GM12878 (cell line): ENCODE results near the gene TFDP1. TPM values are rescaled to one million over a fixed set of nuclear protein-coding genes. Genes with fewer than 3 reads are reported as not detected.

Source experiments
- ATAC-seq: fragments of 200-7000 bp; cut with Tn5 transposase; 3 replicates; pipeline ENCODE4 v1.9.1; 2020; ENCODE audit warnings: mild to moderate bottlenecking, moderate library complexity
- BruUV-seq: library from RNA; stranded (reverse); fragments of 400-500 nt; replicated peaks from 2 replicates; lab custom pipeline; 2021; lab: Mats Ljungman, UMichigan
- CTCF ChIA-PET: fragments of 300-600 bp; sonication (Branson Sonifier 250); formaldehyde crosslinking; extraction: SDS; loops from one replicate; lab custom pipeline; 2021; ENCODE audit warnings: inconsistent platforms; lab: Yijun Ruan, JAX
- POLR2A ChIA-PET: fragments of 350-600 bp; formaldehyde crosslinking; extraction: SDS; loops from one replicate; lab custom pipeline; 2021; ENCODE audit warnings: inconsistent platforms; lab: Charles Lee
- RAD21 ChIA-PET: fragments of 300-600 bp; sonication (Branson Sonifier 250); formaldehyde crosslinking; loops from one replicate; lab custom pipeline; 2023; ENCODE audit warnings: antibody characterized with exemption; ENCODE audit not compliant: unreplicated experiment; lab: Charles Lee
- SMC1A ChIA-PET: fragments of 300-600 bp; sonication (Branson Sonifier 250); formaldehyde crosslinking; loops from one replicate; lab custom pipeline; 2023; ENCODE audit not compliant: unreplicated experiment, uncharacterized antibody; lab: Charles Lee
- DNase-seq: peaks from one replicate; pipeline ENCODE4 v3.0.0-alpha.2; 2011; ENCODE audit warnings: low read depth, low spot score
- FAIRE-seq: peaks from 3 replicates; lab custom pipeline; 2011; peaks lifted over from hg19 to GRCh38; lab: Jason Lieb, UNC
- H2AFZ ChIP-seq: 2 replicates; pipeline ENCODE4 v1.6.0; 2011; ENCODE audit warnings: low read depth, low read length, control low read depth; ENCODE audit not compliant: control insufficient read depth
- H3K27ac ChIP-seq: 2 replicates; pipeline ENCODE4 v1.5.1; 2011; ENCODE audit warnings: control low read depth; ENCODE audit not compliant: control insufficient read depth, insufficient read depth
- H3K27me3 ChIP-seq, 2 experiments: replicated peaks in 1 of 2; 2 replicates each; pipeline versions ENCODE4 v1.6.0 to v1.6.1; 2011; ENCODE audit warnings: low read length in 1 of 2; ENCODE audit not compliant: control insufficient read depth in 2 of 2, insufficient read depth in 2 of 2
- H3K36me3 ChIP-seq, 2 experiments: 2 replicates each; pipeline ENCODE4 v1.5.1; 2011; ENCODE audit warnings: low read length in 1 of 2; ENCODE audit not compliant: control insufficient read depth in 2 of 2, insufficient read depth in 2 of 2
- H3K4me1 ChIP-seq: 2 replicates; pipeline ENCODE4 v1.6.1; 2011; ENCODE audit warnings: mild to moderate bottlenecking, low read length, moderate library complexity, mixed read lengths; ENCODE audit not compliant: control insufficient read depth, insufficient read depth
- H3K4me2 ChIP-seq: 2 replicates; pipeline ENCODE4 v1.6.0; 2011; ENCODE audit warnings: control low read depth; ENCODE audit not compliant: control insufficient read depth, insufficient read depth
- H3K4me3 ChIP-seq: fragments of 200-600 bp; sonication (generic); 2 replicates; pipeline ENCODE4 v1.5.1; 2016
- H3K79me2 ChIP-seq: 2 replicates; pipeline ENCODE4 v1.6.0; 2011; ENCODE audit warnings: low read length; ENCODE audit not compliant: control insufficient read depth, insufficient read depth
- H3K9ac ChIP-seq: 2 replicates; pipeline ENCODE4 v1.8.0; 2011; ENCODE audit warnings: low read length, control low read depth, mixed read lengths; ENCODE audit not compliant: control insufficient read depth, insufficient read depth
- H3K9me3 ChIP-seq: replicated peaks from 3 replicates; pipeline ENCODE4 v1.5.1; 2011; ENCODE audit warnings: mild to moderate bottlenecking, low read length; ENCODE audit not compliant: control insufficient read depth, insufficient read depth
- H4K20me1 ChIP-seq: 2 replicates; pipeline ENCODE4 v1.6.0; 2011; ENCODE audit not compliant: control insufficient read depth, insufficient read depth
- BRCA1 ChIP-seq: IDR thresholded peaks from 2 replicates; pipeline ENCODE4 v1.6.1; 2011; ENCODE audit warnings: low read depth, low read length, improper control_type of control experiment
- CBFB ChIP-seq: IDR thresholded peaks from 2 replicates; pipeline ENCODE4 v1.6.1; 2016; ENCODE audit warnings: antibody characterized with exemption, low read depth
- KLF5 ChIP-seq: fragments of 450-650 bp; IDR thresholded peaks from 2 replicates; pipeline ENCODE4 v1.6.1; 2014; ENCODE audit warnings: mild to moderate bottlenecking; ENCODE audit not compliant: partially characterized antibody
- LARP7 ChIP-seq: fragments of 450-650 bp; IDR thresholded peaks from 2 replicates; pipeline ENCODE4 v1.6.1; 2017; ENCODE audit warnings: mild to moderate bottlenecking
- MAX ChIP-seq: IDR thresholded peaks from 2 replicates; pipeline ENCODE4 v1.6.1; 2012; ENCODE audit warnings: low read depth, low read length, improper control_type of control experiment
- MEF2A ChIP-seq: IDR thresholded peaks from 2 replicates; pipeline ENCODE4 v1.6.1; 2011; ENCODE audit warnings: low read depth, mild to moderate bottlenecking, low read length, moderate library complexity; ENCODE audit not compliant: insufficient read depth
- NFYA ChIP-seq: IDR thresholded peaks from 2 replicates; pipeline ENCODE4 v1.6.1; 2011; ENCODE audit warnings: low read depth, mild to moderate bottlenecking, low read length, improper control_type of control experiment, borderline replicate concordance
- NRF1 ChIP-seq: conservative IDR thresholded peaks from 2 replicates; pipeline ENCODE4 v1.6.1; 2011; ENCODE audit warnings: mild to moderate bottlenecking, low read depth, low read length, improper control_type of control experiment
- POU2F2 ChIP-seq: IDR thresholded peaks from 3 replicates; pipeline ENCODE4 v1.6.1; 2011; ENCODE audit warnings: low read depth, mild to moderate bottlenecking, low read length, borderline replicate concordance
- PRDM15 ChIP-seq: fragments of 450-650 bp; formaldehyde crosslinking; IDR thresholded peaks from 2 replicates; pipeline ENCODE4 v1.4.0; 2020; ENCODE audit warnings: mild to moderate bottlenecking, moderate library complexity
- RAD51 ChIP-seq: fragments of 450-650 bp; IDR thresholded peaks from 2 replicates; pipeline ENCODE4 v1.6.1; 2016; ENCODE audit warnings: moderate library complexity, mild to moderate bottlenecking, inconsistent platforms
- RBBP5 ChIP-seq: fragments of 200-600 bp; sonication (generic); conservative IDR thresholded peaks from 2 replicates; pipeline ENCODE4 v1.6.1; 2016
- SIN3A ChIP-seq: IDR thresholded peaks from 2 replicates; pipeline ENCODE4 v1.6.1; 2012; ENCODE audit warnings: low read depth, low read length, improper control_type of control experiment
- TARDBP ChIP-seq: IDR thresholded peaks from 2 replicates; pipeline ENCODE4 v1.6.1; 2016; ENCODE audit warnings: borderline replicate concordance
- YY1 ChIP-seq: IDR thresholded peaks from 2 replicates; pipeline ENCODE4 v1.6.1; 2011; ENCODE audit warnings: low read depth, mild to moderate bottlenecking, low read length
- ZBTB33 ChIP-seq: fragments of 450-650 bp; IDR thresholded peaks from 2 replicates; pipeline ENCODE4 v1.6.1; 2017; ENCODE audit warnings: mild to moderate bottlenecking
- WGBS: methylation state at CpG from one replicate; pipeline ENCODE4 v1.1.6; 2016; ENCODE audit warnings: low lambda C conversion rate; ENCODE audit not compliant: insufficient replicate concordance, insufficient coverage; ENCODE audit errors: missing lambda C conversion rate; 5-methylcytosine and 5-hydroxymethylcytosine counted together
- in situ Hi-C: fragments of 300-500 bp; cut with MboI; formaldehyde crosslinking; loops from 9 replicates; pipeline ENCODE4 v1.14.3; 2018; ENCODE audit warnings: mixed read lengths
- intact Hi-C: fragments of 100-400 bp; cut with micrococcal nuclease; formaldehyde crosslinking; loops from one replicate; pipeline ENCODE4 v1.14.2; 2022; ENCODE audit not compliant: unreplicated experiment
- polyA plus RNA-seq, 11 experiments: library from polyadenylated mRNA; depleted of rRNA in 4 of 11; unstranded in 6 of 11; stranded (reverse) in 5 of 11; fragments of >200 nt; fragmentation: Nextera tagmentation in 4 of 11; fragmentation: Illumina TruSeq in 1 of 11; extraction: Ambion mirVana in 4 of 11; extraction: Trizol in 1 of 11; gene quantifications; 1 replicate in 1 of 11; 2 replicates in 10 of 11; pipeline versions ENCODE4 v1.2.1 to v1.2.3, GENCODE V29; 2011 to 2016; ENCODE audit warnings: inconsistent platforms in 2 of 11, missing spikeins in 2 of 11, low read depth in 1 of 11
- total RNA-seq, 4 experiments: library from RNA; depleted of rRNA in 3 of 4; stranded (reverse); fragments of >200 nt in 3 of 4; fragmentation: Illumina TruSeq in 1 of 4; extraction: Trizol in 1 of 4; gene quantifications; 2 replicates each; pipeline versions ENCODE4 v1.2.1 to v1.2.3, GENCODE V29; 2013 to 2021
- TF ChIP-seq, protein P1 (sequence below): fragments of 450-650 bp; IDR thresholded peaks from 2 replicates; pipeline ENCODE4 v1.6.1; 2017; ENCODE audit warnings: mild to moderate bottlenecking, low read depth, inconsistent platforms; ENCODE audit not compliant: poor library complexity, severe bottlenecking

The TFDP1 gene
- total and polyA plus RNA-seq, 10 of the 15 experiments (the other 5 are each of a cell fraction or from before 2014, with no cell fraction given) = 37.7 to 254 (median 119) TPM

GRCh38 chr13:113649212-113649611 is 64.7 kb downstream of the TFDP1 start (continued):
- TF ChIP-seq PRDM15 (CRISPR knock-in tag) (no peak), TARDBP (no peak), KLF5 (no peak), LARP7 (no peak)
- TF ChIP-seq, protein P1, sequence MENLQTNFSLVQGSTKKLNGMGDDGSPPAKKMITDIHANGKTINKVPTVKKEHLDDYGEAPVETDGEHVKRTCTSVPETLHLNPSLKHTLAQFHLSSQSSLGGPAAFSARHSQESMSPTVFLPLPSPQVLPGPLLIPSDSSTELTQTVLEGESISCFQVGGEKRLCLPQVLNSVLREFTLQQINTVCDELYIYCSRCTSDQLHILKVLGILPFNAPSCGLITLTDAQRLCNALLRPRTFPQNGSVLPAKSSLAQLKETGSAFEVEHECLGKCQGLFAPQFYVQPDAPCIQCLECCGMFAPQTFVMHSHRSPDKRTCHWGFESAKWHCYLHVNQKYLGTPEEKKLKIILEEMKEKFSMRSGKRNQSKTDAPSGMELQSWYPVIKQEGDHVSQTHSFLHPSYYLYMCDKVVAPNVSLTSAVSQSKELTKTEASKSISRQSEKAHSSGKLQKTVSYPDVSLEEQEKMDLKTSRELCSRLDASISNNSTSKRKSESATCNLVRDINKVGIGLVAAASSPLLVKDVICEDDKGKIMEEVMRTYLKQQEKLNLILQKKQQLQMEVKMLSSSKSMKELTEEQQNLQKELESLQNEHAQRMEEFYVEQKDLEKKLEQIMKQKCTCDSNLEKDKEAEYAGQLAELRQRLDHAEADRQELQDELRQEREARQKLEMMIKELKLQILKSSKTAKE = no peak

GRCh38 chr13:113650275-113650674 is 65.7 kb downstream of the TFDP1 start:
- SMC1A ChIA-PET = no interaction called here
- TF ChIP-seq RAD51 (no peak), NFYA (no peak), CBFB (no peak), BRCA1 (no peak), MAX (no peak), POU2F2 (no peak), RBBP5 (no peak), SIN3A (no peak), YY1 (no peak), ZBTB33 (no peak), MEF2A (no peak), NRF1 (no peak)

More at GRCh38 chr13:113650275-113650674, 65.7 kb downstream of the TFDP1 start:
- Histone ChIP-seq H3K36me3 (no peaks in the 10 kb centered on the region), H3K4me3 (no peak overlapping the region), H2AFZ (no peak overlapping the region), H3K4me1 (no peaks in the 10 kb centered on the region), H3K27me3 (no peaks in the 10 kb centered on the region), H4K20me1 (no peaks in the 10 kb centered on the region), H3K27ac (no peak overlapping the region), H3K79me2 (no peaks in the 10 kb centered on the region), H3K9me3 (no peaks in the 10 kb centered on the region), H3K9ac (no peak overlapping the region), H3K4me2 (no peak overlapping the region)
- RAD21 ChIA-PET = no interaction called here
- FAIRE-seq (no peak), DNase-seq (no peak), ATAC-seq (no peak)
- CTCF ChIA-PET = no interaction called here
- in situ Hi-C loops (no loop called here), intact Hi-C loops (no loop called here)
- 84% methylated on average over 15 of the region's 15 CpGs for WGBS
- POLR2A ChIA-PET = no interaction called here
- BruUV-seq = no TSS peak
